ENCODE measurements around the gene KRTAP9-1.
A peak's percentile ranks its signal among the peaks of the same experiment; 100 is the strongest.
"Not testable (repeated sequence)": the region's sequence is repeated elsewhere in the genome, so short reads cannot be mapped to it uniquely, and the experiment has no call there.

Gene KRTAP9-1

DNA sequence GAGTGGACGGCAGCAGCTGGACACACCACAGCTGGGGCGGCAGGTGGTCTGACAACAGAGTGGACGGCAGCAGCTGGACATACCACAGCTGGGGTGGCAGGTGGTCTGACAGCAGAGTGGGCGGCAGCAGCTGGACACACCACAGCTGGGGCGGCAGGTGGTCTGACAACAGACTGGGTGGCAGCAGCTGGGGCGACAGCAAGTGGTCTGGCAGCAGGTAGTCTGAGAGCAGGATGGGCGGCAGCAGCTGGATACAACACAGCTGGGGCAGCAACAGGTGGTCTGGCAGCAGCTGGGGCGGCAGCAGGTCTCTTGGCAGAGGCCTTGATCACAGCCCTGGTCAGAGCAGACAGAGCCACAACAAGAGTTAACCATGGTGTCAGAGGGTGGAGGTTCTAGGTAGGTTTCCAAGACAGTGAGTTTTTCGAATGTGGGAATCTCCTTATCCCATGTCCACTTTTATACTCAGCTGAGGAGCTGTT, 5.2 kb upstream of the KRTAP9-1 start, which contains the start of gene KRTAP4-1:
TSS of gene KRTAP4-1 (minus strand) at position 432 of the 482 bp plus-strand sequence. CDS start at position 375, 57 bp downstream.
- DNase-seq, result no peak

DNA sequence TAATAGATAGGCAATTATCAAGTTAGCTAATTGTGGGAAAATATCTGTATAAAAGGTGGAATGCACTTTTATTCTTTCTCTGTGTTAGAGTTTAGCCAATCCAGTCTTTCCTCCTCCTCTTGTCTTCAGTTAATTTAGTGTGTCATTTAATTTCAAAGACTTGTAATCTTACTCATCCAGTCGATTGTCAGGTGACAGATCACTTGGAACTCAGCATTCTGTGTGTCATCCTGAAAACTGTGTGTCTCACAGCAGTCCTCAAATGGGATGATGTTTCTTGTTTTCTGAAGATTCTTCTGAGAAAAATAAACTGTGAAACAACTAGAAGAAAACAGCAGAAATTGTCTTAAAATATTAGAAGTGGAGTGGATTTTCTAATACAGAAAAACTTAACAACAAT, 4.7 kb upstream of the KRTAP9-1 start:
- DNase-seq, result no peak

DNA sequence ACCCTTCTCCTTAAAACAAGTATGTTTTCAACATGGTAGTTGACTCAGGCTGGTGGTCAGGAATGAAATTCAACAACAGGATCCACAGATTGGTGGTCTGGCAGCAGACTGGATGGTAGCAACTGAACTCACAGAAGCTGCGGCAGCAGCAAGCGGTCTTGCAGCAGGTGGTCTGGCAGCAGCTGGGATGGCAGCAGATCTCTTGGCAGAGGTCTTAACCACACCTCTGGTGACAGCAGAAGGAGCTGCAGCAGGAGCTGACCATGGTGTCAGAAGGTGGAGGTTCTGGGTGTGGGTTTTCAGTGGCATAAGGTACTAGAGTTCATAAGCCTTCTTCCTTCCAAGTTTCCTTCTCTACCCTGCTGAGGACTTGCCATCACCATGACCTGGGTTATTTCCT, 2.8 kb upstream of the KRTAP9-1 start:
- no peak for DNase-seq

DNA sequence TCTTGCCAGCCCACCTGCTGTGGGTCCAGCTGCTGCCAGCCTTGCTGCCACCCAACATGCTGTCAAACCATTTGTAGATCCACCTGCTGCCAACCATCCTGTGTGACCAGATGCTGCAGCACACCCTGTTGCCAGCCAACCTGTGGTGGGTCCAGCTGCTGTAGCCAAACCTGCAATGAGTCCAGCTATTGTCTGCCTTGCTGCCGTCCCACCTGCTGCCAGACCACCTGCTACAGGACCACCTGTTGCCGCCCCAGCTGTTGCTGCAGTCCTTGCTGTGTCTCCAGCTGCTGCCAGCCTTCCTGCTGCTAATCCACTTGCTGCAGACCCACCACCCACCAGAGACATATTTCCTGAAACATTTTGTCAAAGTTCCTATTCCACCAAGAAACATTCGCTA, 641 bp downstream of the KRTAP9-1 start:
- DNase-seq, result peak; percentile 4

DNA sequence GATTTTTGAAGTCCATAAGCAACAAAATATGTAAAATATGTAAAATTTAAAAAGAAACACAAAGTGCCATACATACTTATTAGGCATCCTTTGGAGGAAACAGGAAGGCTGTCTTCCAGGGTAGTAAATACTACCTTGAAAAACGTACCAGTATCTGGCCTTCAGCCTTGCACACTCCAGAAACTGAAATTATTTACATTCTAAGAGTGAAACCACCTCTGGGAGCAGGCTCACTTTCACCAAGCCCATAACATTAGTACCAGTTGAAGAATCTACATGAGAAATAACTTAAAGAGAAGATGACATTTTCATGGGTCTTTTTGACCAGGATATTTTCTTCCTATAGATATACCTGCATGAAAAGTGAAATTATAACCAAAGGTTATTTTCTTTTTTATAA, 6.4 kb downstream of the KRTAP9-1 start:
- no peak for DNase-seq

DNA sequence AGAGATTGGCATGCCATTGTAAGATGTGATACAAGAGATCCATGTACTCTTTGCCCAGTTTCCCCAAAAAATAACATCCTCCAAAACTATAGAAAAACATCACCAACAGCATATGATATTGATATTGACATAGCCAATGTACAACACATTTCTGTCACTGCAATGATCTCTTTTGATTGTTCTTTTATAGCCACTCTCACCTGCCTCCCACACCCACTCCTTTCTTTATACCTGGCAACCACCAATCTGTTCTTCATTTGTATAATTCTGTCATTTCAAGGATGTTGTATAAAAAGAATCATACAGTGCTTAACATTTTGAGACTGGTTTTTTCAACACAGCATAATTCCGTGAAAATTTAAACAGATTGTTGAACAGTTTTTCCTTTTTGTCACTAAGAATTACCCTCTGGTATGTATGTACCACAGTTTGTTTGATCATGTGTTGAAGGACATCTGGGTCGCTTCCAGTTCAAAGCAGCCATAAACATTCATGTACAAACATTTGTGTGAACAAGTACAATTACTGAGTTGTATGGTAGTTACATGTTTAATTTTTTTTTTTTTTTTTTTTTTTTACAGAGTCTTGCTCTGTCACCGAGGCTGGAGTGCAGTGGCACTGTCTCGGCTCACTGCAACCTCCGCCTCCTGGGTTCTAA, 9.9 kb downstream of the KRTAP9-1 start:
- DNase-seq, result peak; percentile 57

DNA sequence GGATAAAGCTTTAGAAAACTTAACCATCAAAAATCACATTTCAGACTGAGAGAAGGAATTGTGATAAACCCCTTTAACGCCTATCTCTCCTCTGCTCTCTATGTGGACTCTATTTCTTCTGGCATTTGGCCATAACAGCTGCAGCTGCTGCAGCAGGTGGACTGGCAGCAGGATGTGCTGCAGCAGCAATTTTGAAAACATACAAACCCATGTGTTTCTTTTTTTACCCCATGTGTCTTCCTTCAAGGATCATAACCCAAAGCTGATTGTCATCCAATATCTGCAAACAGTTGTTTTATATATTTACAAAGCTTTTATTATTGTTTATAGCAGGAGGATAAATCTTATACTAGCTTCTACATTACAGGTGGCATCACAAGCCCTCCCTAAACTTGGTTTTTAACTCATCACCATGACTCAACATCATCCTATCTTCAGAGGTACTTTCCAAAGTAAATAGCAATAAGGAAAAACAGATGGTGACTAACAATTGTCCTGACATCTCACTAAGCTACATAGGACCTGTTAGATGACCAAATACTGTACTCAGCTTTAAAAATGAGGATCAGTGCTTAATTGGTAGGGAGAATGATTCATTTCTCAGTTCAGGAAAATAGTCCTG, 22.3 kb downstream of the KRTAP9-1 start:
- DNase-seq, result peak; percentile 79

DNA sequence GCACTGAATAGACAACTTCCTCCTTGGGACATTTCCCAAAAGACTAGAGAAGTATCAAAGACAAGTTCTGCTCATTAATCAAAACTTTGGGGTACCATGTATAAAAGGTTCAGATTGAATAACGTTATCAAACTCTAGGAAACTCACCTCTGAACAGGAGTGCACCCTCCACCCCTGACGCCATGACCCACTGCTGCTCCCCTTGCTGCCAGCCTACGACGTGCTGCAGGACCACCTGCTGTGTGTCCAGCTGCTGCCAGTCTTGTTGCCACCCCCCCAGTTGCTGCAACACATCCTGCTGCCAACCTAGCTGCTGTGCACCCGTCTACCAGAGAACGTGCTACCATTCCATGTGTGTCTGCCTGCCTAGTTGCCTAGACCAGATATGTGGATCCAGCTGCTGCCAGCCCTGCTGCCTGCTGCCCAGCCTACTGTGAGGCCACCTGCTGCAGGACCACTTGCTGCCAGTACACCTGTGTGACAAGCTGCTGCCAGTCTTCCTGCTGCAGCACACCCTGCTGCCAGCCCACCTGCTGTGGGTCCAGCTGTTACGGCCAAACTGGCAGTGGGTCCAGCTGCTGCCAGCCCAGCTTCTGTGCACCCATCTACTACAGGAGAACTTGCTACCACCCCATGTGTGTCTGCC, 23.0 kb downstream of the KRTAP9-1 start:
- DNase-seq, result peak; percentile 67

DNA sequence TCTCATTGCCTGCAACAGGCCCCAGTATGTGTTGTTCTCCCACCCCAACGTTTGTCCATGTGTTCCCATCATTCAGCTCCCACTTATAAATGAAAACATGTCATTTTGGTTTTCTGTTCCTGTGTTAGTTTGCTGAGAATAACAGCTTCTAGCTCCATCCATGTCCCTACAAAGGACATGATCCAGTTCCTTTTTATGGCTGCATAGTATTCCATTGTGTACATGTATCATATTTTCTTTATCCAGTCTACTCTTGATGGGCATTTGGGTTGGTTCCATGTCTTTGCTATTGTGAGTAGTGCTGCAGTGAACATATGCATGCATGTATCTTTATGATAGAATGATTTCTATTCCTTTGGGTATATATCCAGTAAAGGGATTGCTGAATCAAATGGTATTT, 26.0 kb downstream of the KRTAP9-1 start:
- no peak for DNase-seq

DNA sequence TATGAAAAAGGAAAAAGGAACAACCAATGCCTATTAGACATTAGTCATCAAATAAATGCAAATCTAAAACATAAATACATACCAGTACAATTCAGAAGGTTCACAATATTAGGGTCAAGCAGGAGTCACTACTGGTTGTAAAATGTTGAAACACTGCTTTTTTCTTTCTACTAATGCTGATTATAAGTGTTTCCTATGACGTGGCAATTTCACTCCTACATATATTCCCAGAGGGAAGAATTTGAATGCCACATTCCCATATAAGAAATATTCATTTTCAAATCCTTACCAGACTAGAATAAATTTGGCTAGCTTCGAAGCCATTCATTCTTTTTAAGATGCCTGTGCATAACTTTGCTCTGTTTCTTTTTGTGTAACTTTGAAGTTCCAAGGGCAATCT, 34.1 kb downstream of the KRTAP9-1 start:
- DNase-seq, result no peak

DNA sequence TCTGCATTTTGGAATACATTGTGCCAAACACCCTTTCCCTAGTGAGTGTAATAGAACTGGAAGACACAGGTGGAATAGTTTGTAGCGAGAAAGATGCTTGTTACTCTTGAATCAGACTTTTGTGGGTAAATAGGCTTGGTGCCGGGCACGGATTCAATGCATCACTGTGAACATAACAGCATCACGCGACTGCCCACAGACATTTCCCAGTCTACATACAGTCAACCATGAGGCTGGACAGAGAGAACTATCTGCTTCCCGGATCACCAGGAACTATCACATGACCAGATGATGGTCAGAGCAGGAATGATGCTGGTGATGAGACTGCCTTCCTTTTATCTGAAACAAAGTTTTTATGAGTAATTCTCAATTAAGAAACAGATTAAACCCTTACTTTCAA, 36.4 kb downstream of the KRTAP9-1 start:
- no peak for DNase-seq

DNA sequence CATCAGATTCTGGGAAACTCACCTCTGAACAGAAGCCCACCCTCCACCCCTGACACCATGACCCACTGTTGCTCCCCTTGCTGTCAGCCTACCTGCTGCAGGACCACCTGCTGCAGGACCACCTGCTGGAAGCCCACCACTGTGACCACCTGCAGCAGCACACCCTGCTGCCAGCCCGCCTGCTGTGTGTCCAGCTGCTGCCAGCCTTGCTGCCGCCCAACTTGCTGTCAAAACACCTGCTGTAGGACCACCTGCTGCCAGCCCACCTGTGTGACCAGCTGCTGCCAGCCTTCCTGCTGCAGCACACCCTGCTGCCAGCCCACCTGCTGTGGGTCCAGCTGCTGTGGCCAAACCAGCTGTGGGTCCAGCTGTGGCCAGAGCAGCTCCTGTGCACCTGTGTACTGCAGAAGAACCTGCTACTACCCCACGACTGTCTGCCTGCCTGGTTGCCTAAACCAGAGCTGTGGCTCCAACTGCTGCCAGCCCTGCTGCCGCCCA, 37.0 kb downstream of the KRTAP9-1 start, which contains the start of gene KRTAP9-2:
TSS of gene KRTAP9-2 (plus strand) at position 51 of the 498 bp plus-strand sequence. CDS start at position 58, 7 bp downstream.
- DNase-seq, result not testable (repeated sequence)

DNA sequence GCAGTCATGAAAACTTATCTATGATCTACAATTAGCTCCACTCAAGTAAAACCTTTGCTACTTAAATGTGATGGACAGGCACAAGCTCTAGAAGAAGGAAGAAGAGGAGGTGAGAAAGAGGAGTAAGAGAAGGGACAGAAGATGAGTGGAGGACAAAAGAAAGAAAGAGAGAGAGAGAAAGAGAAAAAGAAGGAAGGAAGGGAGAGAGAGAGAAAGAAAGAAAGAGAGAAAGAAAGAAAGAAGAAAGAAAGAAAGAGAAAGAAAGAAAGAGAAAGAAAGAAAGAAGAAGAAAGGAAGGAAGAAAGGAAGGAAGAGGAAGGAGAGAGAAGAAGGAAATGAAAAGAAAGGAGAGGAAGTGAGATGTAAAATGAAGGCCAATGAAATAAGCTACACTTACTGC, 40.4 kb downstream of the KRTAP9-1 start:
- no peak for DNase-seq

DNA sequence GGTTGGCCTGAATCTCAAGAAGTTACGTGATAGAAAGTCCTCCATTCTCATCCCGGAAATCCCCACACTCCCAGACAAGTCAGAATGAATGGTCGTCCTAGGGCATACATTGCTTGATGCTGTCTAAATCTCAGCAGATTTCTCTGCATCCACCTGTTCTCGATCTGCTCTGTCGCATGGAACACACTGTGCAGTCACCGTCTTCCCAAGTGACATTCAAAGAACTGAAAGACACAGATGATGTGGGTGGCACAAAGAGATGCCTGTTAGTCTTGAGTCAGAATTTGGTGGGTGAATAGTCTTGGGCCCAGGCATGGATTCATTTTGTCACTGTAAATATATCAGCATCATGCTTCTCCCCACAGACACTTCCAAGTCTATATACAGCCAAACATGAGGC, 42.0 kb downstream of the KRTAP9-1 start:
- DNase-seq, result no peak

DNA sequence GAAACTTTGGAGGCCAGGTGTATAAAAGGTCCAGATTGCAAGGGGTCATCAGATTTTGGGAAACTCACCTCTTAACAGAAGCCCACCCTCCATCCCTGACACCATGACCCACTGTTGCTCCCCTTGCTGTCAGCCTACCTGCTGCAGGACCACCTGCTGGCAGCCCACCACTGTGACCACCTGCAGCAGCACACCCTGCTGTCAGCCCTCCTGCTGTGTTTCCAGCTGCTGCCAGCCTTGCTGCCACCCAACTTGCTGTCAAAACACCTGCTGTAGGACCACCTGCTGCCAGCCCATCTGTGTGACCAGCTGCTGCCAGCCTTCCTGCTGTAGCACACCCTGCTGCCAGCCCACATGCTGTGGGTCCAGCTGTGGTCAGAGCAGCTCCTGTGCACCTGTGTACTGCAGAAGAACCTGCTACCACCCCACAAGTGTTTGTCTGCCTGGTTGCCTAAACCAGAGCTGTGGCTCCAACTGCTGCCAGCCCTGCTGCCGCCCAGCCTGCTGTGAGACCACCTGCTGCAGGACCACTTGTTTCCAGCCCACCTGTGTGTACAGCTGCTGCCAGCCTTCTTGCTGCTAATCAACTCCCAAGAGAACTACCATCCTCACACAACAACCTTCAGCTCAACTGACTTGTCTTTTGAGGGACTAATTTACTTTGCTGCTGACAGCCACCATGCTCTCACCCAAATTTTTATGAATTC, 42.9 kb downstream of the KRTAP9-1 start, which contains the start of gene KRTAP9-3:
TSS of gene KRTAP9-3 (plus strand) at position 51 of the 707 bp plus-strand sequence. CDS start at position 104, 53 bp downstream.
- peak; percentile 51 for DNase-seq

DNA sequence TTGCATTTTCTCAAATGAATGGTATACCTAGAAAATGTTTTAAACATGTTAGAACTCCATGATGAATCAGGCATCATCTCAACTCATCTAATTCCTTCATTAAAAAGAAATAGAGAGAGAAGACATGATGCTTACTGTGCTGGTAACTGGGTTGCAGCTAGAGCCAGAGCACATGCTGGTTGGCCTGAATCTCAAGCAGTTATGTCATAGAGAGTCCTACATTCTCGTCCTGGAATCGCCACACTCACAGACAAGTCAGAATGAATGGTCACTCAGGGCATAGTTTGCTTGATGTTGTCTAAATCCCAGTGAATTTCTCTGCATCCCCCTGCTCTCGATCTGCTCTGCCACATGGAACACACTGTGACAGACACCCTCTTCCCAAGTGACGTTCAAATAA, 47.4 kb downstream of the KRTAP9-1 start:
- not testable (repeated sequence) for DNase-seq

DNA sequence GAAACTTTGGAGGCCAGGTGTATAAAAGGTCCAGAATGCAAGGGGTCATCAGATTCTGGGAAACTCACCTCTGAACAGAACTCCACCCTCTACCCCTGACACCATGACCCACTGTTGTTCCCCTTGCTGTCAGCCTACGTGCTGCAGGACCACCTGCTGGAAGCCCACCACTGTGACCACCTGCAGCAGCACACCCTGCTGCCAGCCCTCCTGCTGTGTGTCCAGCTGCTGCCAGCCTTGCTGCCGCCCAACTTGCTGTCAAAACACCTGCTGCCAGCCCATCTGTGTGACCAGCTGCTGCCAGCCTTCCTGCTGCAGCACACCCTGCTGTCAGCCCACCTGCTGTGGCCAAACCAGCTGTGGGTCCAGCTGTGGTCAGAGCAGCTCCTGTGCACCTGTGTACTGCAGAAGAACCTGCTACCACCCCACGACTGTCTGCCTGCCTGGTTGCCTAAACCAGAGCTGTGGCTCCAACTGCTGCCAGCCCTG, 48.3 kb downstream of the KRTAP9-1 start, which contains the start of gene KRTAP9-8:
TSS of gene KRTAP9-8 (plus strand) at position 51 of the 489 bp plus-strand sequence. CDS start at position 104, 53 bp downstream.
- DNase-seq, result peak; percentile 12

Data from DMS153 (cell line).